EL (cell line): Measurements from ENCODE around the gene SH3BP5.

Experiments
- DNase-seq: peaks from one replicate; pipeline ENCODE4 v3.0.0-alpha.2; 2016

The SH3BP5 gene

DNA sequence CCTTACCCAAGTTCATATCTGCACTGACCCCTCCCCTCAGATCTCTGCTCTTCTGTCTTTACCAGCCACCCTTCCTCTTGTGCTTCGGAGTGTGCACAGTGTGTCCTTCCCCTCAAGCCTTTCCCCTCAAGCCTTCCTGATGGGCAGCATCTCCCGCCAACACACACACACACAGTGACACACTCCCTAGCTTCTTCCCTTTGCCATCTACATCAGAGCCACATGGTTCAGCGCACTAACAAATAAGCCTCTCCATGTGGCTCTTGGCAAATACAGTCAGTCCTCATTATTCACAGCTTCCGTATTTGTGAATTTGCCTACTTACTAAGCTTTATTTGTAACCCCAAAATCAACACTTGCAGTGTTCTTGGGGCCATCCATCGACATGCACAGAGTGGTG lies 37.5 kb downstream of the SH3BP5 start:
- no peak for DNase-seq

DNA sequence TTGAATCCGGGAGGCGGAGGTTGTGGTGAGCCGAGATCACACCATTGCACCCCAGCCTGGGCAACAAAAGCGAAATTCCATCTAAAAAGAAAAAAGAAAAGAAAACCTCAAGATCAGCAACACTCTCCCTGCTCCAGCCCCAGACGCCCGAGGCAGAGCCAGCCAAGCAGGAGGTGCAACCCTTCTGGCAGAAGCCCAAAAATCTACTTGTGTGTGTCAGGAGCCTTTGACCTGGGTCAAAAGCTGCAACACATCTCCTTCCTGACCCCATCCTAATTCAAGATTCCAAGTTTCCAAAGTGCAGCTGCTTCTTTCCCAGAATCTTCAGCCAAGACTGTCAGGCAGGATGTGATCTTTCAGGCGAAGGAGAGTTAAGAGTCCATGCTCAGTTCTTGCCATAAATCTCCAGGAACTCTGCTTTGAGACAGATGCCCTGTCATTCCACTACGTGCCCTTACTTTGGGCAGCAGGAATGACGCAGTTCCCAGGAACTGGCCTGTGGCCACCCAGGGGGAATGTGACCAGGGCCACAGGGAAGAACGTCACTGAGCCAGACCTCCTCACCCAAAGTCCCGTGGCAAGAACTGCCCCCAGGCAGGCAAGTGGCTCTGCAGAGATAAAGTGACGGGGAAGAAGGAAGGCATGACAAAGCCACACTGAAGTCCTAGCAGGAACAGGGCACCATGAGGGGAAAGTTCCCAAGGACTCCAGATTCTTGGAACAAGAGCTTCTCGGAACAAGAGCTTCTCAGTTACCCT lies 39.4 kb downstream of the SH3BP5 start:
- peak; percentile 51 for DNase-seq

DNA sequence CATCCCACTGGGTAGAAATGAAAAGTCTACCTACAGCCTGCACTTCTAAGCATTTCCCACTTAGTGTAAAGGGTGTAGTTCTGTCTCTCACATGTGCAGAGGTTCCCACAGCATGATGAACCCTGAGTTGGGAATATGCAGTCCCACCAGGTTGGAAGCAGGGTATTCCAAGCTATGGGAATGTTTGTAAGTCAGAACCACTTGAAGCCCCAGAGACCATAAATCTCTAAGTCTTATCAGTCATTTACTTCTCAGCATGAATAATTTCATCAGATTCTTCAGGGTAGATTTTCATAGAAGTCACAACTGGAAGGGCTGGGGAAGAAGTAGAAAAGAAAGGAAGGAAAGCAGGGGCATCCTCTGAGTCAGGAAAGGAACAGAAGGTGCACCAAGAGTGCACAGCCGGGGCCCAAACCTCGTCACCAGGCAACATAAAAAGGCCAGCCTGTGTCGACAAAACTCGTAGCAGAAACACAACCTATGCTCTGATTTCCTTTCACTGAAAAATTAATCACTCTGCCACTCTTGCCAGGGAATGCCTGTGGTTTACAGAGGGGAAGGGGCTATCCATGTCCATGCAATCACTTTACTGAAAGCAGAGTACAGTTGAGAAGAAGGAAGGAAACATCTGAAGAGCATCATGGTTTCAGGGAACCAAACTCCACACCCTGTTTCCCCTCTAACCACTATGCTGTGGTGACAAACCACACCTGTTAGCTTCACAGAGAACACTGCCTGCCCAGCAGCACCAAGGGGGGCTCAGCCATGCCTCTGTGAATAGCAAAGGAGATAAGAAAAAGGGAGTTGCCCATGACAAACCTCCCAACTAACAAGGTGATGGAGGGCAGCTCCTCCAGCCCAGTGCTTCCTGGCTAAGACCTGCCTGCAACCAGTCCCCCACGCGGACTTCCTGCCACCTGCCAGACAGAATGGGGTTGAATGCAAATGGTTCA lies 40.5 kb downstream of the SH3BP5 start:
- no peak for DNase-seq

DNA sequence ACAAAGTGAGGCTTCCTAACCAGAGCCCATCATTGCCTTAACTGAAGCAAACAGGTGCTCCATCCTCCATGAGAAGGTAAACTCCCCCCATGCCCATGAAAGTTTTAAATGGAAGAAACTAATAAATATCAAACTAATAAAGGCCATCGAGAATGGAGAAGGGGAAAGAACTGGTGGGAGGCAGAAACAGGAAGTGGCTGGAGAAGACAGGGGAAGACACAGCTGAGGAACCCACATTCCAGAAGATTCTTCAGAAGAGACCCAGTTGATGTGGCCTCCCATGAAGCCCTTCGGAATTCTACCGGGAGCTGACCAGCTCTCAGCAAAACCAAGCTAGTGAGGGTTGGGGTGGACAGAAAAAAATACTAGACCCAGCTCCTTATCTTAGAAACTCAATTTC lies 41.6 kb downstream of the SH3BP5 start:
- no peak for DNase-seq

DNA sequence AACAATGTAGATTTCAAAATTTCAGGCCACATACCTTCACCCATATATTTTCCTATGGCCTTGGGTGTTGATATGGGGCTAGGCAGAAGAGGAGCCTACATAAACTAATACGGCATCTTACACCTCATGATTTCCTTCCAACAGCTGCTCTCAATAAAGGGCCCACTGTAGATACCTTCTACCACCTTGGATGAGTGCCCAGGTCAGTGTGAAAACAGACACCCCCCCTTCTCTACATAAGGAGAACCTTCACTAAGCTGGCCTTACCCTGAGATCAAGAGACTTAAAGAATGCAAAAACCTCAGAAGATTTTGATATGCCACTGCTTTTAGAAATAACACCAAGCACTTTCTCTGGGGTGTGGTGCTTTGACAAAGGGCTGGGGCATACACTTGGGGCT lies 42.7 kb downstream of the SH3BP5 start:
- no peak for DNase-seq

DNA sequence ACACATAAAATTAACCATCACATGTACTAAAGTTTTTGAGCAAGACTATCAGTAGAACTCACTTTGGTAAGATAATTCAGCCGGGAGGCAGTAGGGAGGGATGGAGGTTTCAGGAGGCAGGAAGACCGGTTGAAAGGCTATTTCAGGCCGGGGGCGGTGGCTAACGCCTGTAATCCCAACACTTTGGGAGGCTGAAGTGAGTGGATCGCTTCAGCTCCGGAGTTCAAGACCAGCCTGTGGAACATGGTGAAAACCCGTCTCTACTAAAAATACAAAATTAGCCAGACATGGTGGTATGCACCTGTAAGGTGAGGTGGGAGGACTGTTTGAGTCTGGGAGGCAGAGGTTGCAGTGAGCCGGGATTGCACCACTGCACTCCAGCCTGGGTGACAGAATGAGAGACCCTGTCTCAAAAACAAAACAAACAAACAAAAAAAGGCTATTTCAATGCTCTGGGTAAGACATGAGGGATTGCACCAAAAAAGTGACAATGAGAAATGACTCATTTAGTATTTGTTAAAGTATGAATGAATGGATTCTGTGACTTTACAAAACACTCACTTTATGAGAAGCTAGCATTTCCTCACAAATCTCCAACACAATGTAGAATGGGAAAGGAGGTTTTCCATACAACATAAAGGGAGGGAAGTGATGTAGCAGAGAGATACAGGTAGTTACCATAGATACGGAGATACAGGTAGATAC lies 43.9 kb downstream of the SH3BP5 start:
- no peak for DNase-seq

DNA sequence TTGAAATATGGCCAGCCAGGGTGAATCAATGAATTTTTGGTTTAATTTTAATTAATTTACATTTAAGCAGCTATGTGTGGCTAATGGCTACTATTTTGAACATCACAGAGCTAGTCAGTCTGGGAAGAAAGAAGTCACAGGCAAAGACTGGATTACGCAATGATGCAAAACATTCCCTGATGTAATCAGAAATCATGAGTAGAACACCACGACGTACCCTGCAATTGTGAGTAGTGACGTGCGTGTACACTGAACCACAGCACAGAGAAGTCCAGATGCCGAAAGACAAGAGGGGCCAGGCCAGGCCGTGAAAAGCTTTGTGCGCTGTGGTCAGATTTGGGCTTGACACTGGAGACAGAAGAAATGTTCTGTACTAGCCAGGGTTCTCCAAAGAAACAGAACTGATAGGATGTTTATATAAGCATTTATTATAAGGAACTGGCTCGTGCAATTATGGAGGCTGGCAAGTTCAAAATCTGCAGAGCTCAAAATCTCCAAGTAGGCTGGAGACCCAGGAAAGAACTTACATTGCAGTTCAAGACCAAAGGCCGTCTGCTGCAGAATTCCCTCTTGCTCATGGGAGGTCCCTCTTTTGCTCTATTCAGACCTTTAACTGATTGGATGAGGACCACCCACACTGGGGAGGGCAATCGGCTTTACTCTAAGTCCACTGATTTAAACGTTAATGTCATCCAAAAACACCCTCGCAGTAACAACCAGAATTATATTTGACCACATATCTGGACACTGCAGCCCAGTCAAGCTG lies 44.6 kb downstream of the SH3BP5 start:
- peak; percentile 63 for DNase-seq

DNA sequence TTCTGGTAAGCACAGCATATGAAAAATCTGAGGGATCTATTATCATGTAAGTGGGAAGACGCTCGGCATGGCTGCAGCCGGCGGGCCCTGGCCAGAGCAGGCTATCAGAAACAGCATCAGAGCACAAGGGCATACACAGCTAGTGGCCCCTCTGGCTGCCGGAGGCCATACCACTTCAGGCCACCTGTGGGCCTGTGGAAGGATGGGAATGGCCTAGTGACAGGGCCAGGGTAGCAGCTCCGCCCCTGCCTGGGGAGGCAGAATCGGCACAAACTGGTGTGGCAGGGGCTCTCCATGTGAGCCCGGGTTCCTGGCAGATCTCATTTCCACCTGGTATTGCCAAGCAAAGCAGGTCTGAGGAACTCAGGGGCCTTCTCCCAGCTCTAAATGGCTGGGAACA lies 46.4 kb downstream of the SH3BP5 start:
- DNase-seq = no peak

DNA sequence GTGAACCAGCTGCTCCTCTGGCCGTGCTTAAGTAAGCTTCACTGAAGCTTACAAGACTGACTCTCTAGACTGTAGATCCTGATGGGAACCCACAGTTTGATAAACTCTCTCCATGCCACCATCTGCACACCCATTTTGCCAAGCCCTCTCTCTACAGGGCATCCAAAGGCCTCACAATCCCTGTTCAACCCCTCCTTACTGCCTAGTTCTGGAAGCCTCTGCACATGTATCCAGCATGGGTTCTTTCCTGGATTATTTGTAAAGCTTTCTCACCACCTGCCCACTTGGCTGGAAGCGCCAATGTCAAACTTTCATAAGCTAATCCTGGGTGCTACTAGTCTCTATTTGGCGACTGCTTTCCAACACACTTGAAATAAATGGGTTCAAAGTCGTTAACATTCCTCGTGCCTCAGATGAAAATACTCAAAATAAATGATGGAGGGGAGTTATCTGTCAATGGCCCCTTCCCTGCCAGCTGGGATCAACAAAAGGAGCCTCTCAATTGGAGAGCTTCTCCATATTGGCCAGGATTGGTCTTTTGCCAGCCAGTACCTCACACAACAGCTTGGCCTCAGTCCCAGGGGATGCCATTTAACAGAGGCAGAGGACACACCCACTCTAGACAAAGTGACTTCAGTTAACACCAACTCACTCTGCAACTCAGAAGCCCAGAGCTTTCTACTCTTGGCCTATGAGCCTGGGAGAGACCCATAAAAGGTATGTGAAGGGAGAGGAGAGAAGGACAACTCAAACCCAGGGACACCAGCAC lies 48.1 kb downstream of the SH3BP5 start:
- DNase-seq = peak; percentile 18

DNA sequence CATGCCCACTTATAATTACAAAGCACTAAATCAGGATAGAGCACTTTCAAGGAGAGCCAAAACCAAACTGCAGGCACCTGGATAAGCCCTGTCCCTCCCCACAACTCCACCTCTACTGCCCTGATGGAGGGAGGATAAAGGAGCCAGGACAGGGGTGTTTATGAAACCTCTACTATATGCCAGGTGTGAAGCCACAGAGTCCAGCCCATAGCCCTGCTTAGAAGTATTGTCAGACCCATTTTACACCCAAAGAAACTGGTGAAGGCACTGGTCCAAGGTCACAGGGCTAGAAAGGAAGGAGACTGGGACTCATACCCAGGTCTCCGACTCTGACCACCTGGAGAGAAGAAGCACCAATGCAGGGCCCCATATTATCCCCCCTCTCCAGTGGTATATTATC lies 48.7 kb downstream of the SH3BP5 start:
- no peak for DNase-seq

DNA sequence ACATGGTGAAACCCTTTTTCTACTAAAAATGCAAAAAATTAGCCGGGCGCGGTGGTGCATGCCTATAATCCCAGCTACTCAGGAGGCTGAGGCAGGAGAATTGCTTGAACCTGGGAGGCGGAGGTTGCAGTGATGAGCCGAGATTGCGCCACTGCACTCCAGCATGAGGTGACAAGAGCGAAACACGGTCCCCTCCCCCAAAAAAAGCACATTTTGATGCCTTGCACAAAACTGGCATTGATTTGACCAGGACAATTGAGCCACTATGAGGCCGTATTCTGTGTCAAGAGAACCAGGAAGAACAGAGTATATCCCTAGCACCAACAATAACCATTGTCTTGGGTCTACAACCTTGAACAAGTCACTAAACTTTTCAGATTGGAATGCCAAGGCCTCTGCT lies 50.6 kb downstream of the SH3BP5 start:
- DNase-seq = no peak

DNA sequence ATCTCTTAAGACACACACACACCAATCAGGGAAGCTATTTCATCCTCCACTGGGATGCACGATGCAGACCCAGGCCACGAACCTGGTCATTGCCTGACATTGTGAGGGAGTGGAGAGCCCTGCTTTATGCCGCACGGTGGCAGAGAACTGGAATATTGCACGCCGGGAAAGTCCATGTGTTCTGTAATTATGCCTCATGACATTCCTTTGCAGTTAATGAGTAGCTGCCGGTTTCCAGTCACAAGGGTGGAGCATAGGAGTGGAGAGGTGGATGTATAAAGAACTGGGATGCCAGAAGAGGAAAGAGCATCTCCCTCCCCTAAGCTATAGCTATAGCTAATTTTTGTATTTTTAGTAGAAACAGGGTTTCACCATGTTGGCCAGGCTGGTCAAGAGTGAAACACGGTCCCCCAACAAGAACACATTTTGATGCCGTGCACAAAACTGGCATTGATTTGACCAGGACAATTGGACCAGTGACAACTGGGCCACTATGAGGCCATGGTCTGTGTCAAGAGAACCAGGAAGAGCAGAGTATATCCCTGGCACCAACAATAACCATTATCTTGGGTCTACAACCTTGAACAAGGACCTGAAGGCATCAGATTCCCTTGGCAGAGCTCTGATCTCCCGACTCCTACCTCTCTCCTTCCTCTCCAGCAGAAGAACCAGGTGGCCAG lies 51.4 kb downstream of the SH3BP5 start:
- DNase-seq = no peak

DNA sequence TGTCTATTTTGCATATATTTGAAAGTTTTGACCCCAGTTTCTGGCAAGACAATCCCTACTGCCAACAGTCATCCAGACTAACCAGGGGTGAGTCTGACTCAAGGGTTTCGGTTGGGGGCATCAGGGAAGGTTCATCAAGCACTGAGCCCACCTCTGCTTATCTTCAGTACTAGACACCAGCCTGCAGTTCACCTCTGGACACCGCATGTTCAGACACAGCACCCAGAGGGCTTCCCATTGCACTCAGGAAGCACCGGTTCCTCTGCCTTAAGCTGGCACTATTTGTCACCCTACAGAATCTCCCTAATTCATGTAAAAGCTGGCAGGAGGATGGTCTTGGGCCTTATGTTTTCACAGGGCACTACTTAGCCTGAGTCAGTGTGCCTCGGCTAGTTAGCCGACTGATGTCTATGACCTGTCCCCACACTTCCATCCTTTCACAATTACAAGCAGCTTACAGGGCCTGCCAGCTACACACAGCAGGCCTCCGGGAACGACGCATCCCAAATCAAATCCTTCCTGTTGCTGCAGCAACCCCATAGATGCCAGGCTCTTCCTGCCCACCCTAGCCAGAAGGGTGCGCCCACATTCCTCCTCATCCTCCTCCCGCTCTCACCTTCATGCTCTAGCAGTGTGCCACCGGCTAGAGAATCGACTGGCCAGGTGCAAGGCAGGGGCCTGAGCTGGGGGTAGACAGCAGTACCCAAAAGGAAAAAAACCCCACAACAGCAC lies 52.5 kb downstream of the SH3BP5 start:
- DNase-seq = no peak

DNA sequence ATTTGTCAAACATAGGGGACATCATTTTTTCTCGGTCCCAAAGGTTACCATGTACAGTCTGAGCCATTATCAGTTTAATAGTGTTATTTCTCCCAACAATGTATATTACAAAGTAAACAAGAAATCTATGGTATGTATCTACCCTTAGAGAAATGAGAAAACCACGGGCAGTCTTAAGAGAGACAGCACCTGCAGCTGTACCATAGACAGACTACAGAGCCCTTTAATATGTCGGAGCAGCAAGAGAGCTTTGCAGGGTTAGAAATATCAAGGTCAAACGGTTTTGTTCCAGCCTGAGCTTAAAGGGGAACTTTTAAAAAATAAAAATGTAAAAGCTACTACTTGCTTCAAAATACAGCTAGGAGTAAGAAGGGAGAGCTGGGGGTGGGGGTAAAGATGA lies 53.2 kb downstream of the SH3BP5 start:
- DNase-seq = no peak

DNA sequence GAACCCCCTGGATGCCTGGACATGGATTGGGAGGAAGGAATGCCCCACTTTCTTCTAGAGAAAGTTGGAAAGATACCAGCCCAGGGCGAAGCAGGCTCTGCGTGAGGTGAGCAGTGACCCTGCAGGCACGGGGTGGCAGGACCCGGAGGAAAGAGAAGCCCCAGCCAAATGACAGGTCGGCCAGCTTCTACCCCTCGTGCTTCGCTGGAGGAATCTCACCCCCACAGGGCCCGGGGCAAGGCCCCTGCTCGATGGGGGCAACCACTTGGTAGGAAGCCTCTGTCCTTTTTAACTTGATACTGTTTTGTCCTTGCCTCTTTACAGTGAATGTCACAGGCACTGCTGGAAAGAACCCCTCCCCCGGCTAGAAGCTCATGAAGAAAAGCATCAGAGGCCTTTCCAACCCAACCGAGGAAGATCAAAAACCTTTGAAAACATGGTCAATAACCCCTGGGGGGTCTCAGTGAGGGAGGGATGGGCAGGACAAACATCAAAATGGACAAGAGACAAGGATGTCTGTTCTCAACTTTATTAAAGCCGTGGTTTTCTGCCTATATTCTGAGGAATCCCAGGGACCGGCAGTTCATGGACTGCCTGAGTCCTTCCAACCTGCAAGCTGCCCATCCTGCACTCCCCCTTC lies 54.4 kb downstream of the SH3BP5 start:
- DNase-seq = no peak

DNA sequence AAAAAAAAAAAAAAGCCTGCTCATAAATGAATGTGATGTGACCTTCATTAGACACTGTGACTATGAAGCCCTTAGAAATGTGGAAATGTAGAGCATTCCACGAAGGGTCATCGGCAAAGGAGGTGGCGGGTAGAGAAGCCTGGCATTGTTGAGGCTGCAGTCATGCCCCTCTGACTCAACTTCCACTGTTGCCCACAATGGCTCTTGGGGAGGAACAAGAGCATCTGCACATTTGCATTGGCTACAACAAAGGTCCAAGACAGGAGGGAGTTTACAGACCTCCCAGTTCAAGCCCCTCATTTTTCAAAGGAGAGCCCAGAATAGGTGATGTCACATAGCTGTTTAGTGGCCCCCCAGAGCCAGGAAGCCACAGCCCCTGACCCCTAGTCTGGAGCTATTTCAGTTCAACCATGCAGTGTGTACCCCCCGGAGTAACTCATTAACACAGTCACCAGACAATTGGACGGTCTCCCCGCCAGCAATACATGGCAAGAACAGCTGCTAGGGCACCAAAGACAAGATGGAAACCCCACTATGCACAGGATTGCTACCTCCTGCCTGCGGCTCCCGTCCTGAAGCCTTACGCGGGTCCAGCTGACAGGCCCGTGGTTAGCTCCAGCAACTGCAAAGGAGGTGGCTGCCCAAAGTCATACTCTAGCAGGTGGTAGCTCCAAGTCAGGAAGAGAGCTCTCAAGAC lies 56.2 kb downstream of the SH3BP5 start:
- peak; percentile 26 for DNase-seq

DNA sequence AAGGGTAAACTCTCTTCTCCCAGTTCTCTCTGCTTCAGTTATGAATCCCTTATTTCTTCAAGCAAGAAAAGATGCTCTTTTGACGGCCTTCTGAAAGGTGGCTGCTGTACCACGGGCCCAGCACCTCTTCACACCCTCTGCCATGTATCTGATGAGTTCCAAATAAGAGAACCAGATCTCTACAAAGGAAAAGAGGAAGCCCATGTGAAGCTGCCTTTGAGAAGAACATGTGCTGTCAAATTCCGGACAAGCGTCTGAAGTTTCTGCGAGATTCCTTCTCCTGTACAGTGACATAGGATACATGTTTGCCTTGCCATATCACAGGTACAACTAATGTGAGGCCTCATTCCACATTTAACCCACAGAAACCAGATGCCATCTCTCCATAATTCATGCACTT lies 59.2 kb downstream of the SH3BP5 start:
- DNase-seq = no peak

DNA sequence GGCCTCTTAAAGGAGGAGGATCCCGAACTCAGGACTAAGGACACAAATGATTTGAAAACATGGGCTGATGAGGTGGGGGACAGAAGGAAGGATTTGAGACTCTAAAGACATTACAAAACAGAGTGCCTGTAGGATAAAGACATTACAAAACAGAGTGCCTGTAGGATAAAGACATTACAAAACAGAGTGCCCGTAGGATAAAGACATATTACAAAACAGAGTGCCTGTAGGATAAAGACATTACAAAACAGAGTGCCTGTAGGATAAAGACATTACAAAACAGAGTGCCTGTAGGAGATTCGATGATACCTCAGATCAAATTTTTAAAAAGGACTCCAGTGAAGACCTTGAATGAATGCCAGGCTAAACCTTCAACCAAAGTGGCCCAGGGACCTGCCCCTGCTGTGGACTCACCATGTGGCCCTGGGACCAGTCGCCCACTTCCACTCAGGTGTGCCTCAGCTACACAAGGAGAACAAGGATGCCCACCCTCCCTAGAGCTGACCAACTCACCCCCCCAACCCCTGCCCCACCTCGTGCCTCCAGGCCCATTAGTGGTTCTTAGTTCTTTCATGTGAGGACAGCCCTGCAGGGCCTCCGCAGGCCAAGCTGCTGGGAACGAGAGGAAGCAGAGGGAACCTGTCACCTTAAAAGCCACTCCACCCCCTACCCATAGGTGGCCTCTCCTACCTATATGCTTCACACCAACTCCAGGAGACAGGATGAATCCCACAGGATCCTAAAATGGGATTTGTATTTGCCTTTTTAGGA lies 59.8 kb downstream of the SH3BP5 start:
- DNase-seq = no peak
